Mammary epithelial cell (primary cell): ENCODE data around the gene ILK.

Experiments used
- CTCF ChIP-seq, 2 donors: IDR thresholded peaks in 1 of 2; conservative IDR thresholded peaks in 1 of 2; 2 replicates each; pipeline ENCODE4 v1.5.1; 2011 to 2012; ENCODE audit warnings: inconsistent platforms in 2 of 2, low read length in 2 of 2, mild to moderate bottlenecking in 2 of 2, control low read depth in 1 of 2, low read depth in 1 of 2; ENCODE audit not compliant: insufficient read depth in 1 of 2; ENCODE audit errors: extremely low read depth in 1 of 2
- EZH2 ChIP-seq: IDR thresholded peaks from 2 replicates; pipeline ENCODE4 v1.6.1; 2012; ENCODE audit warnings: low read length, inconsistent platforms, borderline replicate concordance

GRCh38 chr11:6633422-6634408 is 30.1 kb downstream of the ILK start:
- TF ChIP-seq CTCF (conservative IDR thresholded peaks at IDR 0.05 in 1 of 2, IDR thresholded peaks at IDR 0.05 in 1 of 2; ENCODE audit: extremely low read depth in 1 of 2, insufficient read depth in 1 of 2, low read depth in 1 of 2, low read length in 2 of 2) (no peak), EZH2 (no peak)
